ENCODE data around the gene ASCL5.

ASCL5 gene

GRCh38 chr1:201088395-201088794, 38.6 kb downstream of the ASCL5 start:
- DNase-seq, result no peak

- peak in 33 of 51 donors; percentile 3 to 64 (median 29) for DNase-seq
Observed at GRCh38 chr1:201085902-201086735, 40.9 kb downstream of the ASCL5 start.

- peak in 1 of 51 donors; percentile 6 for DNase-seq
Observed at GRCh38 chr1:201084295-201084694, 42.7 kb downstream of the ASCL5 start.

GRCh38 chr1:201083741-201084140, 43.2 kb downstream of the ASCL5 start:
- DNase-seq, result no peak

GRCh38 chr1:201080135-201080534, 46.8 kb downstream of the ASCL5 start:
- no peak for DNase-seq

GRCh38 chr1:201077736-201078135, 49.2 kb downstream of the ASCL5 start:
- no peak for DNase-seq

- no peak for DNase-seq
Observed at GRCh38 chr1:201077116-201077515, 49.9 kb downstream of the ASCL5 start.

GRCh38 chr1:201076092-201076491, 50.9 kb downstream of the ASCL5 start:
- DNase-seq, result no peak

- no peak for DNase-seq
Observed at GRCh38 chr1:201074018-201074417, 53.0 kb downstream of the ASCL5 start.

GRCh38 chr1:201072922-201073321, 54.1 kb downstream of the ASCL5 start:
- DNase-seq, result no peak

- DNase-seq, result no peak
Observed at GRCh38 chr1:201072149-201072548, 54.8 kb downstream of the ASCL5 start.

- DNase-seq, result no peak
Observed at GRCh38 chr1:201069636-201070035, 57.3 kb downstream of the ASCL5 start.

GRCh38 chr1:201068976-201069375, 58.0 kb downstream of the ASCL5 start:
- DNase-seq, result no peak

- no peak for DNase-seq
Observed at GRCh38 chr1:201066986-201067385, 60.0 kb downstream of the ASCL5 start.

GRCh38 chr1:201065686-201066085, 61.3 kb downstream of the ASCL5 start:
- no peak for DNase-seq

- peak in 1 of 51 donors; percentile 8 for DNase-seq
Observed at GRCh38 chr1:201064806-201065205, 62.2 kb downstream of the ASCL5 start.

Data from hypothalamus (tissue), 51 donors.